ENCODE results near the gene RNF130.

Gene RNF130

GRCh38 chr5:180071531-180072255 lies at the start of gene RNF130:
RNF130 (minus strand) TSS chr5:180071759; CDS start chr5:180071702, 57 bp downstream.
- peak; percentile 90 for DNase-seq

GRCh38 chr5:180120237-180121101 lies 48.9 kb upstream of the RNF130 start:
- no peak for DNase-seq

- DNase-seq: no peak
Observed at GRCh38 chr5:180119903-180120236, 48.3 kb upstream of the RNF130 start.

GRCh38 chr5:180119031-180119902 lies 47.7 kb upstream of the RNF130 start:
- DNase-seq: no peak

GRCh38 chr5:180118391-180118791 lies 46.8 kb upstream of the RNF130 start:
- DNase-seq: no peak

GRCh38 chr5:180117000-180117725 lies 45.6 kb upstream of the RNF130 start:
- no peak for DNase-seq

- no peak for DNase-seq
Observed at GRCh38 chr5:180116077-180116999, 44.8 kb upstream of the RNF130 start.

GRCh38 chr5:180115326-180116076 lies 43.9 kb upstream of the RNF130 start:
- no peak for DNase-seq

- no peak for DNase-seq
Observed at GRCh38 chr5:180114304-180115003, 42.9 kb upstream of the RNF130 start.

- DNase-seq: no peak
Observed at GRCh38 chr5:180113660-180114303, 42.2 kb upstream of the RNF130 start.

GRCh38 chr5:180112181-180112861 lies 40.8 kb upstream of the RNF130 start:
- no peak for DNase-seq

GRCh38 chr5:180111273-180112002 lies 39.9 kb upstream of the RNF130 start:
- no peak for DNase-seq

- DNase-seq: no peak
Observed at GRCh38 chr5:180109920-180110319, 38.4 kb upstream of the RNF130 start.

GRCh38 chr5:180107005-180107404 lies 35.4 kb upstream of the RNF130 start:
- DNase-seq: no peak

GRCh38 chr5:180105827-180106312 lies 34.3 kb upstream of the RNF130 start:
- DNase-seq: no peak

GRCh38 chr5:180104168-180104530 lies 32.6 kb upstream of the RNF130 start:
- DNase-seq: no peak

GRCh38 chr5:180103487-180104167 lies 32.1 kb upstream of the RNF130 start:
- DNase-seq: no peak

All from CD4-positive, alpha-beta T cell treated with Interleukin-6 for 4 hours (primary cell).